HEK293 (cell line): Measurements from ENCODE around the gene DUSP3.

Experiments
- CTCF ChIA-PET: fragments of 350-600 bp; formaldehyde crosslinking; extraction: SDS; loops from one replicate; lab custom pipeline; 2021; ENCODE audit warnings: antibody characterized with exemption; lab: Yijun Ruan, JAX
- POLR2A ChIA-PET: fragments of 300-600 bp; formaldehyde crosslinking; extraction: SDS; loops from one replicate; lab custom pipeline; 2020; ENCODE audit warnings: antibody characterized with exemption, inconsistent platforms; lab: Yijun Ruan, JAX
- H3K27ac ChIP-seq: fragments of 200-500 bp; sonication (Bioruptor generic); 2 replicates; pipeline ENCODE4 v1.5.1; 2014; ENCODE audit warnings: low read depth, low read length, control low read depth, inconsistent platforms; ENCODE audit errors: extremely low read depth
- H3K36me3 ChIP-seq, 2 experiments: fragments of 200-500 bp in 1 of 2; sonication (Bioruptor generic) in 1 of 2; 1 replicate in 1 of 2; 2 replicates in 1 of 2; pipeline ENCODE4 v1.5.1; 2014 to 2017; ENCODE audit warnings: inconsistent platforms in 2 of 2, low read length in 2 of 2; ENCODE audit not compliant: control insufficient read depth in 2 of 2, insufficient read depth in 1 of 2
- H3K4me1 ChIP-seq: fragments of 200-500 bp; sonication (Bioruptor generic); 2 replicates; pipeline ENCODE4 v1.5.1; 2014; ENCODE audit warnings: mild to moderate bottlenecking, low read length, inconsistent platforms; ENCODE audit not compliant: control insufficient read depth, insufficient read depth
- H3K4me3 ChIP-seq: 2 replicates; pipeline ENCODE4 v1.5.1; 2011; ENCODE audit warnings: low read depth, mild to moderate bottlenecking, control low read depth, low read length, moderate library complexity
- H3K9me3 ChIP-seq: fragments of 200-500 bp; sonication (Bioruptor generic); 2 replicates; pipeline ENCODE4 v1.5.1; 2014; ENCODE audit warnings: low read depth, low read length, inconsistent platforms; ENCODE audit not compliant: control insufficient read depth, insufficient read depth
- BCL11A ChIP-seq: fragments of 450-650 bp; formaldehyde crosslinking; IDR thresholded peaks from 2 replicates; pipeline ENCODE4 v1.5.1; 2016; ENCODE audit warnings: low read depth, missing biosample characterization, missing genetic modification characterization
- GLIS2 ChIP-seq: fragments of 450-650 bp; formaldehyde crosslinking; IDR thresholded peaks from 2 replicates; pipeline ENCODE4 v1.5.1; 2016; ENCODE audit warnings: missing biosample characterization, missing genetic modification characterization
- KLF1 ChIP-seq: fragments of 450-650 bp; formaldehyde crosslinking; IDR thresholded peaks from 2 replicates; pipeline ENCODE4 v1.5.1; 2016; ENCODE audit warnings: missing biosample characterization, missing genetic modification characterization
- OSR2 ChIP-seq: fragments of 450-650 bp; formaldehyde crosslinking; IDR thresholded peaks from 2 replicates; pipeline ENCODE4 v1.5.1; 2016; ENCODE audit warnings: missing biosample characterization, missing genetic modification characterization
- SP7 ChIP-seq: fragments of 450-650 bp; formaldehyde crosslinking; IDR thresholded peaks from 2 replicates; pipeline ENCODE4 v1.5.1; 2016; ENCODE audit warnings: missing biosample characterization, missing genetic modification characterization
- ZIC2 ChIP-seq: fragments of 450-650 bp; formaldehyde crosslinking; IDR thresholded peaks from 2 replicates; pipeline ENCODE4 v1.5.1; 2016; ENCODE audit warnings: missing biosample characterization, missing genetic modification characterization
- ZNF23 ChIP-seq: fragments of 450-650 bp; formaldehyde crosslinking; IDR thresholded peaks from 2 replicates; pipeline ENCODE4 v1.5.1; 2016; ENCODE audit warnings: missing biosample characterization, missing genetic modification characterization, borderline replicate concordance
- ZNF248 ChIP-seq: fragments of 450-650 bp; formaldehyde crosslinking; IDR thresholded peaks from 2 replicates; pipeline ENCODE4 v1.5.1; 2017; ENCODE audit warnings: missing biosample characterization, missing genetic modification characterization
- ZNF274 ChIP-seq, 2 experiments: fragments of 200-500 bp in 1 of 2; fragments of 450-650 bp in 1 of 2; sonication (Bioruptor generic) in 1 of 2; formaldehyde crosslinking in 1 of 2; IDR thresholded peaks; 2 replicates each; pipeline versions ENCODE4 v1.5.1 to v1.6.1; 2014 to 2016; ENCODE audit warnings: borderline replicate concordance in 1 of 2, inconsistent platforms in 1 of 2, low read length in 1 of 2, missing biosample characterization in 1 of 2, missing genetic modification characterization in 1 of 2
- ZNF341 ChIP-seq: fragments of 450-650 bp; formaldehyde crosslinking; IDR thresholded peaks from 2 replicates; pipeline ENCODE4; 2016; ENCODE audit warnings: low read depth, missing biosample characterization, missing genetic modification characterization
- ZNF426 ChIP-seq: fragments of 450-650 bp; formaldehyde crosslinking; IDR thresholded peaks from 2 replicates; pipeline ENCODE4 v1.5.1; 2017; ENCODE audit warnings: missing biosample characterization, missing genetic modification characterization, mild to moderate bottlenecking, inconsistent platforms, moderate library complexity
- ZNF548 ChIP-seq: fragments of 450-650 bp; formaldehyde crosslinking; IDR thresholded peaks from 2 replicates; pipeline ENCODE4 v1.5.1; 2016; ENCODE audit warnings: missing biosample characterization, missing genetic modification characterization
- ZNF600 ChIP-seq: fragments of 450-650 bp; formaldehyde crosslinking; IDR thresholded peaks from 2 replicates; pipeline ENCODE4 v1.5.1; 2016; ENCODE audit warnings: missing biosample characterization, missing genetic modification characterization
- ZNF677 ChIP-seq: fragments of 450-650 bp; IDR thresholded peaks from 2 replicates; pipeline ENCODE4 v1.5.0; 2018; ENCODE audit warnings: missing biosample characterization, mild to moderate bottlenecking, missing genetic modification characterization, moderate library complexity
- ZNF747 ChIP-seq: fragments of 450-650 bp; formaldehyde crosslinking; IDR thresholded peaks from 2 replicates; pipeline ENCODE4 v1.5.1; 2016; ENCODE audit warnings: missing biosample characterization, missing genetic modification characterization
- ZXDB ChIP-seq: fragments of 450-650 bp; formaldehyde crosslinking; IDR thresholded peaks from 2 replicates; pipeline ENCODE4 v1.5.1; 2016; ENCODE audit warnings: missing biosample characterization, missing genetic modification characterization
- TF ChIP-seq, protein P1 (sequence below): fragments of 450-650 bp; formaldehyde crosslinking; IDR thresholded peaks from 2 replicates; pipeline ENCODE4 v1.5.1; 2016; ENCODE audit warnings: missing biosample characterization, missing genetic modification characterization
- TF ChIP-seq, protein P2 (sequence below): fragments of 450-650 bp; formaldehyde crosslinking; IDR thresholded peaks from 2 replicates; pipeline ENCODE4 v1.5.1; 2017; ENCODE audit warnings: missing biosample characterization, missing genetic modification characterization
- TF ChIP-seq, protein P3 (sequence below): fragments of 450-650 bp; formaldehyde crosslinking; IDR thresholded peaks from 2 replicates; pipeline ENCODE4 v1.5.1; 2016; ENCODE audit warnings: missing biosample characterization, missing genetic modification characterization, low read depth

The DUSP3 gene

DNA sequence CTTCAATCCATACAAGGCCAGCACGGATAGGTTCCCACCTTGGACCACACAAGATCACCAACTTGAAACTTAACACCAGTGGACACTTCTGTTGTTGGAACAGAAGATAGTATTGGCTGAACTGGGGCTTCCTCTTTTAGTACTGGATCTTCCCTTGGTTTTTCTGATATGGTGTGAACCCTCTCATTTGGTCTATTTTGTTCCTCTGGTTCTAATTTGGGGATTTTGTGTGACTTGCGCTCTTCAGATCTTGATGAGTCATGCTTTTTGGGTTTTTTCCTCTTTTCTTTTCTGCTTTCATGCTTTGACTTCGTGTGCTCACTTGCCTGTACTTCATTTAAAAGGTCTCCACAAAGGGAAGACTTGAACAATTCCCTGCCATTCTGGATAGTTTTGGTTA, 59.2 kb downstream of the DUSP3 start:
- CTCF ChIA-PET, result interaction anchor here (0.9 to 1.8 kb wide), 2 partner anchors 46 kb away, joined by 3 to 5 read pairs; no protein-coding TSS in a partner anchor
- POLR2A ChIA-PET, result no interaction called here
- Histone ChIP-seq H3K27ac (no peak overlapping the region), H3K36me3 (no peaks in the 10 kb centered on the region), H3K4me1 (peaks cover 9% of the 10 kb centered on the region), H3K4me3 (no peak overlapping the region), H3K9me3 (no peaks in the 10 kb centered on the region)
- TF ChIP-seq ZXDB (tag by site-specific recombination) (no peak), ZNF426 (tag by site-specific recombination) (no peak), ZNF677 (tag by site-specific recombination) (peak; percentile 77)
- TF ChIP-seq, protein P1, sequence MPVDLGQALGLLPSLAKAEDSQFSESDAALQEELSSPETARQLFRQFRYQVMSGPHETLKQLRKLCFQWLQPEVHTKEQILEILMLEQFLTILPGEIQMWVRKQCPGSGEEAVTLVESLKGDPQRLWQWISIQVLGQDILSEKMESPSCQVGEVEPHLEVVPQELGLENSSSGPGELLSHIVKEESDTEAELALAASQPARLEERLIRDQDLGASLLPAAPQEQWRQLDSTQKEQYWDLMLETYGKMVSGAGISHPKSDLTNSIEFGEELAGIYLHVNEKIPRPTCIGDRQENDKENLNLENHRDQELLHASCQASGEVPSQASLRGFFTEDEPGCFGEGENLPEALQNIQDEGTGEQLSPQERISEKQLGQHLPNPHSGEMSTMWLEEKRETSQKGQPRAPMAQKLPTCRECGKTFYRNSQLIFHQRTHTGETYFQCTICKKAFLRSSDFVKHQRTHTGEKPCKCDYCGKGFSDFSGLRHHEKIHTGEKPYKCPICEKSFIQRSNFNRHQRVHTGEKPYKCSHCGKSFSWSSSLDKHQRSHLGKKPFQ (tag by site-specific recombination), result peak; percentile 70

DNA sequence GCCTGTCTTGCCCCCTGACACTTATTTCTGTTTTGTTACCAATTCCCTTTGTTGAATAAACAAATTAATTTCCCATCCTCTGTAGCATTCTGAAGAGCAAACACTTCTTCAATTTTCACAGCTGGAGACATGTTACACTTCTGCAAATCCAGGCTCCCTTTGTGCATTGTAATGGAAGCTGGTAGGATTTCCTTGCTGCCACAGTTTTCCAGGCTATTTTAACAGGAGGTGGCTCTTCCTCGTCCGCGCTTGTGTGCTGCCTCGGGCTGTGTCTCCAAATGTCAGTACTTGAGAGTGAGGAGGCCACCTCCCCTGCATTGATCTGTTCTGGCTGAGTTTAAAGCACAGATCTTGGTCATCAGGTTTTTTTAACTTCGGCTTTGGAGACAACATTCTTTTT, 60.2 kb downstream of the DUSP3 start:
- POLR2A ChIA-PET, result interaction anchor here (0.7 kb wide), 1 partner anchor 49 kb away, joined by 5 read pairs; no protein-coding TSS in a partner anchor
- H3K4me3 ChIP-seq, result no peak overlapping the region
- H3K4me1 ChIP-seq, result peaks cover 5% of the 10 kb centered on the region
- no peaks in the 10 kb centered on the region for H3K36me3 ChIP-seq
- H3K9me3 ChIP-seq, result no peaks in the 10 kb centered on the region
- TF ChIP-seq ZNF341 (tag by site-specific recombination) (peak; percentile 34; the same call in 1 of the 2 replicates), ZIC2 (tag by site-specific recombination) (peak; percentile 63), ZNF600 (tag by site-specific recombination) (peak; percentile 25; the same call in 1 of the 2 replicates)
- TF ChIP-seq, protein P2, sequence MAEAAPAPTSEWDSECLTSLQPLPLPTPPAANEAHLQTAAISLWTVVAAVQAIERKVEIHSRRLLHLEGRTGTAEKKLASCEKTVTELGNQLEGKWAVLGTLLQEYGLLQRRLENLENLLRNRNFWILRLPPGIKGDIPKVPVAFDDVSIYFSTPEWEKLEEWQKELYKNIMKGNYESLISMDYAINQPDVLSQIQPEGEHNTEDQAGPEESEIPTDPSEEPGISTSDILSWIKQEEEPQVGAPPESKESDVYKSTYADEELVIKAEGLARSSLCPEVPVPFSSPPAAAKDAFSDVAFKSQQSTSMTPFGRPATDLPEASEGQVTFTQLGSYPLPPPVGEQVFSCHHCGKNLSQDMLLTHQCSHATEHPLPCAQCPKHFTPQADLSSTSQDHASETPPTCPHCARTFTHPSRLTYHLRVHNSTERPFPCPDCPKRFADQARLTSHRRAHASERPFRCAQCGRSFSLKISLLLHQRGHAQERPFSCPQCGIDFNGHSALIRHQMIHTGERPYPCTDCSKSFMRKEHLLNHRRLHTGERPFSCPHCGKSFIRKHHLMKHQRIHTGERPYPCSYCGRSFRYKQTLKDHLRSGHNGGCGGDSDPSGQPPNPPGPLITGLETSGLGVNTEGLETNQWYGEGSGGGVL (tag by site-specific recombination), result no peak
- TF ChIP-seq, all 188 proteins: peak for 3
- CTCF ChIA-PET, result interaction anchor here (1.4 to 2.6 kb wide), 4 partner anchors 22 to 47 kb away, joined by 3 to 16 read pairs (median 4); no protein-coding TSS in a partner anchor
- H3K27ac ChIP-seq, result no peak overlapping the region

DNA sequence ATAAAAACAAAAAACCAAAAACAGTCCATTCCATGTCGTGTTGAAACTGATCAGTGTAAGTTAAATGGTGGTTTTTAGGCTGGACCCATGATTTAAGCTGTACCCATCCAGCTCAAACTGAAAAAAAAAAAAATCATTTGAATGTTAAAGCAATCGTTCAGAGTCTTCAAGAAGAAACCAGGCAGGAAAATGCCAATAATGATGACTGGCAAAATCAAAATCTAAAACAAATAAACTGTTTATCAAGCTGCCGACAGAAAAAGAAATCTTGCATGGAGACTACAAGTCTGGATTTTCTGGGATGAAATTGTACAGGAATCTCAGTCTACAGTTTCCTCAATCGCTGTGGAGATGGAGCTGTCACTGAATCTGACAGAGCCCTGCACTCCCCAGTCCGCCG, 60.9 kb downstream of the DUSP3 start:
- no peak for TF ChIP-seq BCL11A (tag by site-specific recombination)
- no peak for TF ChIP-seq ZNF747
- TF ChIP-seq ZNF248 (tag by site-specific recombination), result no peak
- no peak for TF ChIP-seq ZNF23
- TF ChIP-seq, protein P3, sequence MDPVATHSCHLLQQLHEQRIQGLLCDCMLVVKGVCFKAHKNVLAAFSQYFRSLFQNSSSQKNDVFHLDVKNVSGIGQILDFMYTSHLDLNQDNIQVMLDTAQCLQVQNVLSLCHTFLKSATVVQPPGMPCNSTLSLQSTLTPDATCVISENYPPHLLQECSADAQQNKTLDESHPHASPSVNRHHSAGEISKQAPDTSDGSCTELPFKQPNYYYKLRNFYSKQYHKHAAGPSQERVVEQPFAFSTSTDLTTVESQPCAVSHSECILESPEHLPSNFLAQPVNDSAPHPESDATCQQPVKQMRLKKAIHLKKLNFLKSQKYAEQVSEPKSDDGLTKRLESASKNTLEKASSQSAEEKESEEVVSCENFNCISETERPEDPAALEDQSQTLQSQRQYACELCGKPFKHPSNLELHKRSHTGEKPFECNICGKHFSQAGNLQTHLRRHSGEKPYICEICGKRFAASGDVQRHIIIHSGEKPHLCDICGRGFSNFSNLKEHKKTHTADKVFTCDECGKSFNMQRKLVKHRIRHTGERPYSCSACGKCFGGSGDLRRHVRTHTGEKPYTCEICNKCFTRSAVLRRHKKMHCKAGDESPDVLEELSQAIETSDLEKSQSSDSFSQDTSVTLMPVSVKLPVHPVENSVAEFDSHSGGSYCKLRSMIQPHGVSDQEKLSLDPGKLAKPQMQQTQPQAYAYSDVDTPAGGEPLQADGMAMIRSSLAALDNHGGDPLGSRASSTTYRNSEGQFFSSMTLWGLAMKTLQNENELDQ (tag by site-specific recombination), result no peak
- TF ChIP-seq ZNF548, result no peak
- TF ChIP-seq GLIS2 (tag by site-specific recombination), result no peak
- no peak for TF ChIP-seq OSR2
- no peak for TF ChIP-seq SP7 (tag by site-specific recombination)
- no peak for TF ChIP-seq KLF1 (tag by site-specific recombination)
- TF ChIP-seq ZNF274 (IDR thresholded peaks at IDR 0.05; ENCODE audit: low read length), result no peak
- TF ChIP-seq ZNF274 (tag by site-specific recombination; IDR thresholded peaks at IDR 0.05; ENCODE audit: borderline replicate concordance), result no peak
- H3K36me3 ChIP-seq, result no peaks in the 10 kb centered on the region
- ChIA-PET POLR2A (no interaction called here), CTCF (interaction anchor here (0.6 to 2.6 kb wide), 9 partner anchors 9 to 173 kb away, joined by 3 to 16 read pairs (median 3); no protein-coding TSS in a partner anchor)
- H3K4me3 ChIP-seq, result no peak overlapping the region
- H3K27ac ChIP-seq, result no peak overlapping the region
- H3K9me3 ChIP-seq, result no peaks in the 10 kb centered on the region
- peaks cover 5% of the 10 kb centered on the region for H3K4me1 ChIP-seq
